Astrocyte of the spinal cord (primary cell): Measurements from ENCODE around the gene LRRC26.

ENCODE experiments used
- DNase-seq: peaks from one replicate; pipeline ENCODE4 v3.0.0; 2011; ENCODE audit warnings: low read depth, low spot score
- H3K4me3 ChIP-seq: 2 replicates; pipeline ENCODE4 v1.5.1; 2011; ENCODE audit warnings: low read depth, mild to moderate bottlenecking, low read length, moderate library complexity
- CTCF ChIP-seq: IDR thresholded peaks from 2 replicates; pipeline ENCODE4 v1.5.1; 2012; ENCODE audit warnings: low read depth, mild to moderate bottlenecking, low read length, inconsistent platforms
- in situ Hi-C: cut with HindIII; loops from 2 replicates; pipeline ENCODE4 v1.10.0; 2017; ENCODE audit warnings: low sequenced_read_pairs

The LRRC26 gene

DNA sequence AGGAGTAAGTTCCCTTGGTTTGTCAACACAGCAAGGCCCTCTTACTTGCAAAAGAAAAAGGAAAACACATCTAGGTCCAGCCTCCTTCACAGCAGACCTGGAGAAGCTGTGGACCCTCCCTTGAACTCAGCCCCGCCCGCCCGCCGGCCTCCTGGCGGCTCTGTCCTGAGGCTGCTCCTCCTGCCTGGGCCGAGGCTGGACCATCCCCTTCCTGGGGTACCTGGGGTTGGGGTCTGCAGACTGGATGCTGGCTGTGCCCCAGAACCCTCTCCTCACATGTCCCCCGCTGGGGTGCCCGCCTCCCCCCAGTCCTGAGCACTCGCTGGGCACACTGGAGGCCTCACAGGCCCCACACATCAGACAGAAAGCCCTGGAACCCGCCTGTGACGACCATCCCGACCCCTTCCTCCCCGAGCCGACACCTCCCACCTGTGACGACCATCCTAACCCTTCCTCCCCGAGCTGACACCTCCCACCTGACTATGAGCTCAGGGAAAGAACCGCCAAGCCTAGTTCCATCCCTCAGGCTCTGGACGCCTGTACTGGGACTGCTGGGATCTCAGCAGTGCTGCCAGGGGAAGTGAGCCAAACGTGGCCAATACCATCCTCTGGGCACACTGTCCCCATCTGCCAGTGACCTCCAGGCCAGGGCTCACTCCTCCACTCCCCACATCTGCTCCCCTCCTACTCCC lies 9.2 kb upstream of the LRRC26 start:
- no peak for DNase-seq
- in situ Hi-C loops: no loop called here
- H3K4me3 ChIP-seq: no peak overlapping the region
- no peak for TF ChIP-seq CTCF

DNA sequence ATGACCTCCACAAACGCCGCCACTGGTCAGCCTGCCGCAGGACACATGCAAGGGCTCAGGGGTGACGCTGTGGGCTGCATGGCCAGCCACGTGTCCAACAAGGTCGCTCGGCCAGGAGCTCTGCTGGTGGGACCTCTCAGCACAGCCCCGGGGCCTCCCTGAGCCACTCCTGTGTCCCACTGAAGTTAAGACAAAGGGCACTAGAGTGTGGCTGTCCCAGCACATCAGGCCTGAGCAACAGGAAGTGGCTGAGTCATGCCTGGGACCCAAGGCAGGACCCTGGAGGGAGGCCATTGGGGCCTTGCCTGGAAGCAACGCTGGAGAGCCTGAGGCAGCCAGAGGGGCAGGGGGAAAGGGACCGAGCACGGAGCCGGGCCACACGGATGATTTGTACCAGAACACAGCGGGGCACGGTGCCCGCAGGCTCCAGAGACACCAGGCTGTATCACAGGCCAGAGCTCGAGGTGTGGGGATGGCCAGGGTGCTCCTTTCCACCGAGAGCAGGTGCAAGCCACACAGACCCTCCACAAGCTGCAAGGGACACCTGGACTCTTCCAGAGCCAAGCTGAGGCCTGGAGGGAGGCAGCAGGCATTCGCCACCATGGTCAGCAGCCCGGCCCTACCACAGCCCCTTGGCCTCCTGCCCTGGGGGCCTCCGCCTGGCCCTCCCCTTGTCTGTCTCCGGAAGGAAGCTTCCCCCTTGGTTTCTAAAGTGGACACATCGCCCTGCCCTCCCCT lies 8.5 kb upstream of the LRRC26 start:
- DNase-seq: no peak
- TF ChIP-seq CTCF: no peak

DNA sequence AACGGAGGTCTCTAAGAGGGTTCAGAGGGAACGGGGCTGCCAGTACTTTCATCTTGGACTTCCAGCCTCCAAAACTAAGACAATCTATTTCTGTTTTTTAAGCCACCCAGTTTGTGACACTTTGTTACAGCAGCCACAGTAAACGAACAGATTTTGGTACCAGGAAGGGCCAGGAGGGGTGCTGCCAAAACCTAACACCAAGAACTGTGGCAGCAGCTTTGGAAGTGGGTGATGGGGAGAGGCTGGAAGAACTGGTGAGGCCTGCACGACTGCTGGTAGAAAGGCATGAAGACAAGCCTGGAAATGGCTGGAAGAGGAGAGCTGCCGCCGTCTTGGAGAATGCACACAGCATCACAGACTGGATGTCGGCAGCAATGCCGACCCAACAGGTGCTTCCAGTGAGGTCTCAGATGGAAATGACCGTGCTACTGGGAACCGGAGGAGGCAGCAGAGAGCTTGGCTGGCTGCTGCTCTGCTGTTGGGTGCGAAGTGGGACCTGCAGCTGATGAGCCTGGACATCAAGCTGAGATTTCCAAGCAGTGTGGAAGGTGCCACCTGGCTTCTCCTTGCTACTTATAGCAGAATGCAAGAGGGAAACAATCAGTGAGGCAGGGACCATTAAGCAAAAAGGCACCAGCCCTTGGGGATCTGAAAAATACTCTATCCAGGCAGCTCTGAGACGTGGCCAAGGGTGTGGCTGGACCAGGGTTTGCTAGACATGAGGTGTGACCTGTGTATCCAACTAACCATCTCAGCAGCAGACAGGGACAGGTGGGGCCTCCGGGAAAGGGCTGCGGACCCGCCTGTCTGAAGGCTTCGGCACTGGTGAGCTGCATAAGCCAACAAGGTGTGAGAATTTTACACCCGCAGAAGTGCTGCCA lies 6.7 kb upstream of the LRRC26 start:
- in situ Hi-C loops: no loop called here
- peak; percentile 18 for DNase-seq
- peak; percentile 75 for TF ChIP-seq CTCF
- H3K4me3 ChIP-seq: no peak overlapping the region

More for the DNA sequence above, 8.5 kb upstream of the LRRC26 start:
- no peak overlapping the region for H3K4me3 ChIP-seq
- in situ Hi-C loops: no loop called here

DNA sequence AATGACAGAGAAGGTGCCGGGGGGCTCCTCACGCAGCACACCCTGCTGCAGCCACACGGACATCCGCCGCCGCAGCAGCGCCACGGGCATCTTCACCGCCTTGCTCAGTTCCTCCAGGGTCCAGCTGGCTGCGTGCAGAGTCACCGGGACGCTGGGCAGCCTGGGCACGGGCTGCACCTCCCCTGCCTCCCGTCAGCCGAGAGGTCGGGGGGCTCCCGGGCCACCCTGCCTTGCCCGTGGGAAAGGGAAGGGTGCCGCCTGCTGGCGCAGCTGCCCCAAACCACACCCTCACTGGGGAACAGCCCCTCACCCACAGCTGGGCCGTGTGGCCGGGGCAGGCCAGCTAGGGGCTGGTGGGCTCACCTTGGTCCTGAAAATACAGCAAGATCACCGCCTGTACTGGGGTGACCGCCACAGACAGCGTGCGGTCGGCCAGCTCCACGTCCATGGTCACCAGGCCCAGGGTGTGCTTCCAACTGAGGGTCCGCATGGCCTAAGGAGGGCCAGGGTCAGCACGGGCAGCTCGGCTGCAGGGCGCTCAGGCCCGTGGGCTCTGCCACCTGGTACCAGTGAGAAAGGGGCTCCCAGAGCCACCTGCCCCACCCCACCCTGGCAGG lies 5.6 kb upstream of the LRRC26 start:
- H3K4me3 ChIP-seq: no peak overlapping the region
- in situ Hi-C loops: no loop called here
- DNase-seq: no peak
- peak; percentile 36 for TF ChIP-seq CTCF

DNA sequence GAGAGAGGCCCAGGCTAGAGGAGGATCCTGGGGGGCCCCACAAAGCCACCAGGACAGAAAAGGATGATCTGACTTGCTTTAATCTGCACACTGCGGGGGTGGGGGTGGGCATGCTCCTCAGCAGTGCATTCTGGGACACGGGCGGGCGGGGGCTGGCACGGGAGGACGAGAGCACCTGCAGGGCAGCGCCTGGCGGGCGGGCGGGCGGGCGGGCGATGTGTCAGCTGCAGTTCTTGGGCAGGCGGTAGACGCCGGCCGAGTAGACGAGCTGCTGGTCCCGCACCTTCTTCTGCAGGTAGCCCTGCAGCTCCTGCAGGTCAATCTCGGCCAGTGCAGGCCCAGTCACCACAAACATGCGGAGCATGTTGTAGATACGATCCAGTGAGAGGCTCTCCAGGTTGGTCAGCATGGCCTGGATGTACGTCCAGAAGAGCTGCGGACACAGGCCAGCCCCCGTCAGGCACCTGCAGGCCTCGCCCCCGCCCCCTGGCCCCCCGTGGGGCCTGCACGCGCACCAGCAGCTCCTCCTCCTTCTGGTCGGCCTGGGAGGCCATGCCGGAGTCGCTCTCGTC lies 5.0 kb upstream of the LRRC26 start:
- in situ Hi-C loops: no loop called here
- TF ChIP-seq CTCF: no peak
- no peak for DNase-seq
- no peak overlapping the region for H3K4me3 ChIP-seq
